Measurements from ENCODE around the gene LRP2BP.

The LRP2BP gene

GRCh38 chr4:185416955-185417354, 21.2 kb upstream of the LRP2BP start:
- Histone ChIP-seq H3K27ac (ENCODE audit: low read depth, low read length, severe bottlenecking) (no peak overlapping the region), H3K9me3 (ENCODE audit: control insufficient read depth, low read length) (no peaks in the 10 kb centered on the region), H3K4me3 (ENCODE audit: extremely low read depth, insufficient read depth, low read length, poor library complexity, severe bottlenecking) (no peak overlapping the region), H3K4me1 (ENCODE audit: control insufficient read depth, insufficient read depth, low read length, poor library complexity, severe bottlenecking) (no peaks in the 10 kb centered on the region), H3K36me3 (ENCODE audit: control insufficient read depth, insufficient read depth, low read length) (peaks cover 32% of the 10 kb centered on the region)

- Histone ChIP-seq H3K9me3 (ENCODE audit: control insufficient read depth, low read length) (peaks cover 4% of the 10 kb centered on the region), H3K4me1 (ENCODE audit: control insufficient read depth, insufficient read depth, low read length, poor library complexity, severe bottlenecking) (no peaks in the 10 kb centered on the region), H3K4me3 (ENCODE audit: extremely low read depth, insufficient read depth, low read length, poor library complexity, severe bottlenecking) (no peak overlapping the region), H3K27ac (ENCODE audit: low read depth, low read length, severe bottlenecking) (no peak overlapping the region), H3K36me3 (ENCODE audit: control insufficient read depth, insufficient read depth, low read length) (peaks cover 31% of the 10 kb centered on the region)
- WGBS, 2 experiments (ENCODE audit: insufficient coverage in 2 of 2), result 91 to 96% methylated on average over 5 of the region's 5 CpGs
Measured at GRCh38 chr4:185412412-185412811, 16.7 kb upstream of the LRP2BP start.

GRCh38 chr4:185411849-185412248, 16.1 kb upstream of the LRP2BP start:
- 80% methylated on average over 1 of the region's 5 CpGs; no CpG with 5 or more reads in 1 of the 2 experiments for WGBS, 2 experiments (ENCODE audit: insufficient coverage in 2 of 2)
- no peaks in the 10 kb centered on the region for H3K4me1 ChIP-seq (ENCODE audit: control insufficient read depth, insufficient read depth, low read length, poor library complexity, severe bottlenecking)
- peaks cover 4% of the 10 kb centered on the region for H3K9me3 ChIP-seq (ENCODE audit: control insufficient read depth, low read length)
- H3K4me3 ChIP-seq (ENCODE audit: extremely low read depth, insufficient read depth, low read length, poor library complexity, severe bottlenecking), result no peak overlapping the region
- no peak overlapping the region for H3K27ac ChIP-seq (ENCODE audit: low read depth, low read length, severe bottlenecking)
- H3K36me3 ChIP-seq (ENCODE audit: control insufficient read depth, insufficient read depth, low read length), result peaks cover 26% of the 10 kb centered on the region

- H3K4me1 ChIP-seq (ENCODE audit: control insufficient read depth, insufficient read depth, low read length, poor library complexity, severe bottlenecking), result no peaks in the 10 kb centered on the region
- H3K9me3 ChIP-seq (ENCODE audit: control insufficient read depth, low read length), result peaks cover 4% of the 10 kb centered on the region
- no peak overlapping the region for H3K27ac ChIP-seq (ENCODE audit: low read depth, low read length, severe bottlenecking)
- peaks cover 39% of the 10 kb centered on the region for H3K36me3 ChIP-seq (ENCODE audit: control insufficient read depth, insufficient read depth, low read length)
- H3K4me3 ChIP-seq (ENCODE audit: extremely low read depth, insufficient read depth, low read length, poor library complexity, severe bottlenecking), result no peak overlapping the region
- 92% methylated on average over 1 of the region's 2 CpGs for WGBS, 2 experiments (ENCODE audit: insufficient coverage in 2 of 2)
Measured at GRCh38 chr4:185408432-185408831, 12.7 kb upstream of the LRP2BP start.

GRCh38 chr4:185405296-185405999, 9.7 kb upstream of the LRP2BP start:
- H3K27ac ChIP-seq (ENCODE audit: low read depth, low read length, severe bottlenecking), result no peak overlapping the region
- 90 to 96% methylated on average over 4 of the region's 6 CpGs for WGBS, 2 experiments (ENCODE audit: insufficient coverage in 2 of 2)
- H3K36me3 ChIP-seq (ENCODE audit: control insufficient read depth, insufficient read depth, low read length), result peaks cover 53% of the 10 kb centered on the region
- H3K9me3 ChIP-seq (ENCODE audit: control insufficient read depth, low read length), result peaks cover 4% of the 10 kb centered on the region
- no peak overlapping the region for H3K4me3 ChIP-seq (ENCODE audit: extremely low read depth, insufficient read depth, low read length, poor library complexity, severe bottlenecking)
- no peaks in the 10 kb centered on the region for H3K4me1 ChIP-seq (ENCODE audit: control insufficient read depth, insufficient read depth, low read length, poor library complexity, severe bottlenecking)

- WGBS, 2 experiments (ENCODE audit: insufficient coverage in 2 of 2), result 90 to 100% methylated on average over 1 to 2 of the region's 4 CpGs
- H3K4me3 ChIP-seq (ENCODE audit: extremely low read depth, insufficient read depth, low read length, poor library complexity, severe bottlenecking), result no peak overlapping the region
- H3K9me3 ChIP-seq (ENCODE audit: control insufficient read depth, low read length), result no peaks in the 10 kb centered on the region
- H3K27ac ChIP-seq (ENCODE audit: low read depth, low read length, severe bottlenecking), result no peak overlapping the region
- peaks cover 51% of the 10 kb centered on the region for H3K36me3 ChIP-seq (ENCODE audit: control insufficient read depth, insufficient read depth, low read length)
- no peaks in the 10 kb centered on the region for H3K4me1 ChIP-seq (ENCODE audit: control insufficient read depth, insufficient read depth, low read length, poor library complexity, severe bottlenecking)
Measured at GRCh38 chr4:185404031-185404430, 8.3 kb upstream of the LRP2BP start.

GRCh38 chr4:185399466-185399865, 3.7 kb upstream of the LRP2BP start:
- no peaks in the 10 kb centered on the region for H3K9me3 ChIP-seq (ENCODE audit: control insufficient read depth, low read length)
- H3K36me3 ChIP-seq (ENCODE audit: control insufficient read depth, insufficient read depth, low read length), result peaks cover 21% of the 10 kb centered on the region
- H3K27ac ChIP-seq (ENCODE audit: low read depth, low read length, severe bottlenecking), result no peak overlapping the region
- H3K4me3 ChIP-seq (ENCODE audit: extremely low read depth, insufficient read depth, low read length, poor library complexity, severe bottlenecking), result no peak overlapping the region
- WGBS, 2 experiments (ENCODE audit: insufficient coverage in 2 of 2), result 90 to 96% methylated on average over 2 to 5 of the region's 8 CpGs
- H3K4me1 ChIP-seq (ENCODE audit: control insufficient read depth, insufficient read depth, low read length, poor library complexity, severe bottlenecking), result no peaks in the 10 kb centered on the region

GRCh38 chr4:185398618-185399017, 2.9 kb upstream of the LRP2BP start:
- H3K4me1 ChIP-seq (ENCODE audit: control insufficient read depth, insufficient read depth, low read length, poor library complexity, severe bottlenecking), result no peaks in the 10 kb centered on the region
- WGBS, 2 experiments (ENCODE audit: insufficient coverage in 2 of 2), result 80 to 90% methylated on average over 1 to 2 of the region's 2 CpGs
- peaks cover 20% of the 10 kb centered on the region for H3K36me3 ChIP-seq (ENCODE audit: control insufficient read depth, insufficient read depth, low read length)
- no peak overlapping the region for H3K4me3 ChIP-seq (ENCODE audit: extremely low read depth, insufficient read depth, low read length, poor library complexity, severe bottlenecking)
- H3K27ac ChIP-seq (ENCODE audit: low read depth, low read length, severe bottlenecking), result peak overlapping the region; percentile 5
- H3K9me3 ChIP-seq (ENCODE audit: control insufficient read depth, low read length), result no peaks in the 10 kb centered on the region

GRCh38 chr4:185396724-185397385, 1.1 kb upstream of the LRP2BP start, which contains the start of gene ANKRD37:
TSS of gene ANKRD37 (plus strand) at chr4:185396841. CDS start at chr4:185396924, 83 bp downstream.
- Histone ChIP-seq H3K4me1 (ENCODE audit: control insufficient read depth, insufficient read depth, low read length, poor library complexity, severe bottlenecking) (no peaks in the 10 kb centered on the region), H3K36me3 (ENCODE audit: control insufficient read depth, insufficient read depth, low read length) (peaks cover 10% of the 10 kb centered on the region), H3K4me3 (ENCODE audit: extremely low read depth, insufficient read depth, low read length, poor library complexity, severe bottlenecking) (peak within 1 kb of the TSS; percentile 67), H3K27ac (ENCODE audit: low read depth, low read length, severe bottlenecking) (peak within 1 kb of the TSS; percentile 86), H3K9me3 (ENCODE audit: control insufficient read depth, low read length) (no peaks in the 10 kb centered on the region)
- 3 to 8% methylated on average over 31 to 35 of the region's 38 CpGs for WGBS, 2 experiments (ENCODE audit: insufficient coverage in 2 of 2)

- no peaks in the 10 kb centered on the region for H3K9me3 ChIP-seq (ENCODE audit: control insufficient read depth, low read length)
- H3K27ac ChIP-seq (ENCODE audit: low read depth, low read length, severe bottlenecking), result peak overlapping the region; percentile 86
Measured at GRCh38 chr4:185395956-185396723, 416 bp upstream of the LRP2BP start.

More at GRCh38 chr4:185395956-185396723, 416 bp upstream of the LRP2BP start:
- Histone ChIP-seq H3K4me3 (ENCODE audit: extremely low read depth, insufficient read depth, low read length, poor library complexity, severe bottlenecking) (peak overlapping the region; percentile 67), H3K4me1 (ENCODE audit: control insufficient read depth, insufficient read depth, low read length, poor library complexity, severe bottlenecking) (no peaks in the 10 kb centered on the region), H3K36me3 (ENCODE audit: control insufficient read depth, insufficient read depth, low read length) (peaks cover 10% of the 10 kb centered on the region)
- 1 to 2% methylated on average over 74 to 81 of the region's 98 CpGs for WGBS, 2 experiments (ENCODE audit: insufficient coverage in 2 of 2)

All from mesodermal cell (in vitro differentiated cells).